Hepatocyte (in vitro differentiated cells): Measurements from ENCODE around the gene ZNF433. TPM values are rescaled to one million over a fixed set of nuclear protein-coding genes. Genes with fewer than 3 reads are reported as not detected.
A peak's percentile ranks its signal among the peaks of the same experiment; 100 is the strongest.

Experiments used
- DNase-seq: peaks from one replicate; pipeline ENCODE4 v3.0.0-alpha.2; 2016; ENCODE audit warnings: low spot score
- H2AFZ ChIP-seq: fragments of 200-600 bp; sonication (generic); 2 replicates; pipeline ENCODE4 v1.6.0; 2016; ENCODE audit warnings: antibody characterized with exemption, mild to moderate bottlenecking
- H3K27ac ChIP-seq: fragments of 200-600 bp; sonication (generic); 2 replicates; pipeline ENCODE4 v1.5.1; 2016; ENCODE audit warnings: mild to moderate bottlenecking
- H3K27me3 ChIP-seq: fragments of 200-600 bp; sonication (generic); 2 replicates; pipeline ENCODE4 v1.6.1; 2016
- H3K36me3 ChIP-seq: fragments of 200-600 bp; sonication (generic); replicated peaks from 2 replicates; pipeline ENCODE4 v1.5.1; 2016; ENCODE audit warnings: low read depth; ENCODE audit not compliant: insufficient read depth
- H3K4me1 ChIP-seq: fragments of 200-600 bp; sonication (generic); 2 replicates; pipeline ENCODE4 v1.5.1; 2016; ENCODE audit warnings: mild to moderate bottlenecking, moderate library complexity; ENCODE audit not compliant: insufficient read depth
- H3K4me2 ChIP-seq: fragments of 200-600 bp; sonication (generic); 2 replicates; pipeline ENCODE4 v1.6.0; 2016
- H3K4me3 ChIP-seq: fragments of 200-600 bp; sonication (generic); 2 replicates; pipeline ENCODE4 v1.5.1; 2016; ENCODE audit warnings: mild to moderate bottlenecking
- H3K79me2 ChIP-seq: fragments of 200-600 bp; sonication (generic); 2 replicates; pipeline ENCODE4 v1.6.0; 2017; ENCODE audit warnings: mild to moderate bottlenecking
- H3K9me2 ChIP-seq: fragments of 200-600 bp; sonication (generic); replicated peaks from 2 replicates; pipeline ENCODE4 v1.6.0; 2017; ENCODE audit warnings: mild to moderate bottlenecking; ENCODE audit not compliant: insufficient read depth
- H3K9me3 ChIP-seq: fragments of 200-600 bp; sonication (generic); 2 replicates; pipeline ENCODE4 v1.5.1; 2016; ENCODE audit warnings: low read depth, mild to moderate bottlenecking
- H4K20me1 ChIP-seq: fragments of 200-600 bp; sonication (generic); 2 replicates; pipeline ENCODE4 v1.6.0; 2016; ENCODE audit warnings: mild to moderate bottlenecking; ENCODE audit not compliant: insufficient read depth, poor library complexity, severe bottlenecking
- EZH2 ChIP-seq: fragments of 200-600 bp; sonication (generic); IDR thresholded peaks from 2 replicates; pipeline ENCODE4 v1.6.1; 2016; ENCODE audit warnings: antibody characterized with exemption, mild to moderate bottlenecking, borderline replicate concordance
- EZH2phosphoT487 ChIP-seq: fragments of 200-600 bp; sonication (generic); IDR thresholded peaks from one replicate; pipeline ENCODE4 v1.6.1; 2018; ENCODE audit warnings: antibody characterized with exemption, mild to moderate bottlenecking, low read depth, moderate library complexity; ENCODE audit not compliant: unreplicated experiment, severe bottlenecking
- WGBS: methylation state at CpG from one replicate; pipeline ENCODE4 v1.1.6; 2016; ENCODE audit warnings: low lambda C conversion rate; ENCODE audit errors: missing lambda C conversion rate; 5-methylcytosine and 5-hydroxymethylcytosine counted together
- polyA plus RNA-seq: library from polyadenylated mRNA; unstranded; fragments of >200 nt; fragmentation: Nextera tagmentation; extraction: Ambion mirVana; gene quantifications from 2 replicates; pipeline ENCODE4 v1.2.1, GENCODE V29; 2016
- small RNA-seq: library from RNA; depleted of rRNA; stranded (forward); fragments of <200 nt; gene quantifications from one replicate; pipeline ENCODE3, GENCODE V24; 2014
- total RNA-seq: library from RNA; depleted of rRNA; stranded (reverse); fragments of >200 nt; gene quantifications from 2 replicates; pipeline ENCODE4 v1.2.3, GENCODE V29; 2014
- TF ChIP-seq, protein P1 (sequence below): fragments of 200-600 bp; sonication (generic); IDR thresholded peaks from 2 replicates; pipeline ENCODE4 v1.5.1; 2016; ENCODE audit warnings: antibody characterized with exemption, mild to moderate bottlenecking; ENCODE audit not compliant: poor library complexity

ZNF433 gene
- total and polyA plus RNA-seq, 2 experiments from 2014 or later = 6.1 to 9.0 TPM

DNA sequence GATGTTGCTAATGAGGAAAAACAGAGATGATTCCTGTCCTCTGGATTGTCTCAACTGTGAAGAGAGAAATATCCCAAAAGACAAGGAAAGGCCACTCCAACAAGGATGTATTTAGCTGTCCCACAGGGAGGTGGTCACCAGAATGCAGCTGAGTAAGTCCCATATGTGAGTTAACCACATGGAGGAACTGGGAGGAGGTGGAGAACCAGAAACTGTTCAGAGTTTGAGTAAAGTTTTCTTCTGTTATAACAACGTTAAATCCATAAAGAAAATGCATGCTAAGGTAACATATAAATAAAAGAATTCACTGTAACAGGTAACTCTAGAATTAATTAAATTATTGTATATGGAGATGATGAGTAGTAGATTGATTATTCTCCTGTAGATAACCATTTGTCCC, 65.3 kb downstream of the ZNF433 start:
- no peak overlapping the region for H3K4me2 ChIP-seq
- no peaks in the 10 kb centered on the region for H4K20me1 ChIP-seq
- H3K27me3 ChIP-seq = no peaks in the 10 kb centered on the region
- 79% methylated on average over 1 of the region's 1 CpG for WGBS
- no peak overlapping the region for H3K4me3 ChIP-seq
- H3K9me2 ChIP-seq = no peaks in the 10 kb centered on the region
- H3K27ac ChIP-seq = no peak overlapping the region
- no peaks in the 10 kb centered on the region for H3K36me3 ChIP-seq
- peaks cover 3% of the 10 kb centered on the region for H3K9me3 ChIP-seq
- no peak overlapping the region for H2AFZ ChIP-seq
- no peak for DNase-seq
- no peaks in the 10 kb centered on the region for H3K4me1 ChIP-seq
- peaks cover 11% of the 10 kb centered on the region for H3K79me2 ChIP-seq
- TF ChIP-seq, protein P1, sequence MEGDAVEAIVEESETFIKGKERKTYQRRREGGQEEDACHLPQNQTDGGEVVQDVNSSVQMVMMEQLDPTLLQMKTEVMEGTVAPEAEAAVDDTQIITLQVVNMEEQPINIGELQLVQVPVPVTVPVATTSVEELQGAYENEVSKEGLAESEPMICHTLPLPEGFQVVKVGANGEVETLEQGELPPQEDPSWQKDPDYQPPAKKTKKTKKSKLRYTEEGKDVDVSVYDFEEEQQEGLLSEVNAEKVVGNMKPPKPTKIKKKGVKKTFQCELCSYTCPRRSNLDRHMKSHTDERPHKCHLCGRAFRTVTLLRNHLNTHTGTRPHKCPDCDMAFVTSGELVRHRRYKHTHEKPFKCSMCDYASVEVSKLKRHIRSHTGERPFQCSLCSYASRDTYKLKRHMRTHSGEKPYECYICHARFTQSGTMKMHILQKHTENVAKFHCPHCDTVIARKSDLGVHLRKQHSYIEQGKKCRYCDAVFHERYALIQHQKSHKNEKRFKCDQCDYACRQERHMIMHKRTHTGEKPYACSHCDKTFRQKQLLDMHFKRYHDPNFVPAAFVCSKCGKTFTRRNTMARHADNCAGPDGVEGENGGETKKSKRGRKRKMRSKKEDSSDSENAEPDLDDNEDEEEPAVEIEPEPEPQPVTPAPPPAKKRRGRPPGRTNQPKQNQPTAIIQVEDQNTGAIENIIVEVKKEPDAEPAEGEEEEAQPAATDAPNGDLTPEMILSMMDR = no peak
- no peak for TF ChIP-seq EZH2
- no peak for TF ChIP-seq EZH2phosphoT487

GRCh38 chr19:11964858-11965645, 70.4 kb downstream of the ZNF433 start, which contains the start of gene ZNF763:
Gene ZNF763 (plus strand): TSS chr19:11965040. CDS start chr19:11965209, 169 bp downstream.
- peak within 1 kb of the TSS; percentile 55 for H2AFZ ChIP-seq
- H3K4me3 ChIP-seq = peak within 1 kb of the TSS; percentile 67
- H4K20me1 ChIP-seq = no peaks in the 10 kb centered on the region
- H3K27me3 ChIP-seq = no peaks in the 10 kb centered on the region
- H3K36me3 ChIP-seq = no peaks in the 10 kb centered on the region
- TF ChIP-seq, protein P1 = peak; percentile 1
- no peak for TF ChIP-seq EZH2
- H3K9me2 ChIP-seq = no peaks in the 10 kb centered on the region
- H3K4me2 ChIP-seq = peak within 1 kb of the TSS; percentile 87
- DNase-seq = peak; percentile 96
- 1% methylated on average over 44 of the region's 47 CpGs for WGBS
- H3K9me3 ChIP-seq = no peaks in the 10 kb centered on the region
- H3K4me1 ChIP-seq = peaks cover 7% of the 10 kb centered on the region
- H3K27ac ChIP-seq = peak within 1 kb of the TSS; percentile 98
- H3K79me2 ChIP-seq = peaks cover 11% of the 10 kb centered on the region

Small RNA genes within 50 kb of the gene (small RNA-seq; reads per million reads assigned to genes)
- gene RNA5SP464 (not detected), gene RNA5SP465 (not detected), gene RNA5SP466 (not detected)

Other genes starting within 250 kb of the ZNF433 start
- gene ZNF491, start 237.2 kb downstream of the ZNF433 start, total RNA-seq = 2.9 and 4.8 TPM in 2 replicates
- 0.95 and 2.0 TPM in 2 replicates for gene ZNF491, start 237.2 kb downstream of the ZNF433 start, polyA plus RNA-seq
- gene ZNF440, start 221.4 kb downstream of the ZNF433 start, total RNA-seq = 13.6 and 17.0 TPM in 2 replicates
- 1.9 and 3.0 TPM in 2 replicates for gene ZNF440, start 221.4 kb downstream of the ZNF433 start, polyA plus RNA-seq
- gene ZNF439, start 187.0 kb downstream of the ZNF433 start, total RNA-seq = 3.8 and 4.6 TPM in 2 replicates
- 2.3 and 2.6 TPM in 2 replicates for gene ZNF439, start 187.0 kb downstream of the ZNF433 start, polyA plus RNA-seq
- gene ZNF69, start 147.9 kb downstream of the ZNF433 start, total RNA-seq = 24.6 and 51.7 TPM in 2 replicates
- gene ZNF69, start 147.9 kb downstream of the ZNF433 start, polyA plus RNA-seq = 13.7 and 13.8 TPM in 2 replicates
- gene ZNF700, start 110.6 kb downstream of the ZNF433 start, total RNA-seq = 7.5 and 11.7 TPM in 2 replicates
- 3.6 and 5.6 TPM in 2 replicates for gene ZNF700, start 110.6 kb downstream of the ZNF433 start, polyA plus RNA-seq
- gene ZNF763, start 70.6 kb downstream of the ZNF433 start, total RNA-seq = 1.7 and 3.0 TPM in 2 replicates
- 1.2 and 2.8 TPM in 2 replicates for gene ZNF763, start 70.6 kb downstream of the ZNF433 start, polyA plus RNA-seq
- gene ZNF878, start 17.3 kb upstream of the ZNF433 start, total RNA-seq = 0.32 and 0.77 TPM in 2 replicates
- 0.91 TPM in 1 of 2 replicates, not detected in the other for gene ZNF878, start 17.3 kb upstream of the ZNF433 start, polyA plus RNA-seq
- 11.2 and 13.8 TPM in 2 replicates for gene ZNF844, start 29.1 kb upstream of the ZNF433 start, total RNA-seq
- gene ZNF844, start 29.1 kb upstream of the ZNF433 start, polyA plus RNA-seq = 3.0 and 4.1 TPM in 2 replicates
- 4.7 and 5.3 TPM in 2 replicates for gene ZNF20, start 104.7 kb upstream of the ZNF433 start, total RNA-seq
- gene ZNF20, start 104.7 kb upstream of the ZNF433 start, polyA plus RNA-seq = 1.2 and 2.4 TPM in 2 replicates
- gene ZNF625, start 121.1 kb upstream of the ZNF433 start, total RNA-seq = 9.7 and 10.3 TPM in 2 replicates
- gene ZNF625, start 121.1 kb upstream of the ZNF433 start, polyA plus RNA-seq = 1.8 and 2.3 TPM in 2 replicates
- gene ZNF136, start 127.4 kb upstream of the ZNF433 start, total RNA-seq = 9.2 and 10.0 TPM in 2 replicates
- 5.3 and 7.1 TPM in 2 replicates for gene ZNF136, start 127.4 kb upstream of the ZNF433 start, polyA plus RNA-seq